ENCODE results near the gene ANKS6. TPM values are rescaled to one million over a fixed set of nuclear protein-coding genes. Genes with fewer than 3 reads are reported as not detected.

ANKS6 gene
- polyA plus RNA-seq, 1 donor from 2014 or later, result 16.6 TPM

GRCh38 chr9:98709968-98710965, 86.1 kb downstream of the ANKS6 start:
- no peaks in the 10 kb centered on the region for H3K9me2 ChIP-seq (ENCODE audit: insufficient read depth, low read length)
- no peaks in the 10 kb centered on the region for H4K20me1 ChIP-seq (ENCODE audit: insufficient read depth)
- H3K27ac ChIP-seq (ENCODE audit: low read length), result no peak overlapping the region
- no peak overlapping the region for H3K9ac ChIP-seq (ENCODE audit: low read length)
- no peaks in the 10 kb centered on the region for H3K9me3 ChIP-seq (ENCODE audit: low read length)
- H3K36me3 ChIP-seq (ENCODE audit: insufficient read depth, low read length), result no peaks in the 10 kb centered on the region
- H2AFZ ChIP-seq (ENCODE audit: low read depth, low read length), result no peak overlapping the region
- no peak overlapping the region for H3K4me2 ChIP-seq (ENCODE audit: low read length)
- no peaks in the 10 kb centered on the region for H3F3A ChIP-seq (ENCODE audit: insufficient read depth, low read length, poor library complexity, severe bottlenecking)
- peak overlapping the region; percentile 82 for H3K4me3 ChIP-seq (ENCODE audit: low read length)
- H3K79me2 ChIP-seq (replicated peaks; ENCODE audit: insufficient read depth, low read length), result no peaks in the 10 kb centered on the region
- peaks cover 46% of the 10 kb centered on the region for H3K27me3 ChIP-seq (ENCODE audit: insufficient read depth, low read depth, low read length)
- TF ChIP-seq TAF1 (IDR thresholded peaks at IDR 0.05; ENCODE audit: low read depth) (no peak), RAD21 (conservative IDR thresholded peaks at IDR 0.05) (no peak), EZH2 (IDR thresholded peaks at IDR 0.05; ENCODE audit: borderline replicate concordance, insufficient read depth, low read length, poor library complexity, severe bottlenecking) (no peak), POLR2AphosphoS5 (IDR thresholded peaks at IDR 0.05) (no peak), EP300 (conservative IDR thresholded peaks at IDR 0.05; ENCODE audit: poor library complexity, severe bottlenecking) (no peak), REST (IDR thresholded peaks at IDR 0.05; ENCODE audit: borderline replicate concordance) (no peak), MXI1 (conservative IDR thresholded peaks at IDR 0.05; ENCODE audit: poor library complexity, severe bottlenecking) (no peak), CTCF (IDR thresholded peaks at IDR 0.05; ENCODE audit: poor library complexity, severe bottlenecking) (no peak), SMC3 (conservative IDR thresholded peaks at IDR 0.05; ENCODE audit: poor library complexity) (no peak)

GRCh38 chr9:98708933-98709911, 87.1 kb downstream of the ANKS6 start, which contains the start of gene GABBR2:
Gene GABBR2 (minus strand): TSS chr9:98708935. CDS start chr9:98708737, 198 bp downstream.
- Histone ChIP-seq H3K9ac (ENCODE audit: low read length) (peak within 1 kb of the TSS; percentile 70), H3K27ac (ENCODE audit: low read length) (peak within 1 kb of the TSS; percentile 20)

More at GRCh38 chr9:98708933-98709911, 87.1 kb downstream of the ANKS6 start, which contains the start of gene GABBR2:
- H4K20me1 ChIP-seq (ENCODE audit: insufficient read depth), result no peaks in the 10 kb centered on the region
- peak within 1 kb of the TSS; percentile 86 for H3K4me2 ChIP-seq (ENCODE audit: low read length)
- no peaks in the 10 kb centered on the region for H3F3A ChIP-seq (ENCODE audit: insufficient read depth, low read length, poor library complexity, severe bottlenecking)
- H2AFZ ChIP-seq (ENCODE audit: low read depth, low read length), result no peak within 1 kb of the TSS
- H3K36me3 ChIP-seq (ENCODE audit: insufficient read depth, low read length), result no peaks in the 10 kb centered on the region
- H3K27me3 ChIP-seq (ENCODE audit: insufficient read depth, low read depth, low read length), result peaks cover 54% of the 10 kb centered on the region
- TF ChIP-seq MXI1 (conservative IDR thresholded peaks at IDR 0.05; ENCODE audit: poor library complexity, severe bottlenecking), result peak; percentile 62
- no peak for TF ChIP-seq TAF1 (IDR thresholded peaks at IDR 0.05; ENCODE audit: low read depth)
- TF ChIP-seq POLR2AphosphoS5 (IDR thresholded peaks at IDR 0.05), result peak; percentile 62
- no peak for TF ChIP-seq RAD21 (conservative IDR thresholded peaks at IDR 0.05)
- TF ChIP-seq EZH2 (IDR thresholded peaks at IDR 0.05; ENCODE audit: borderline replicate concordance, insufficient read depth, low read length, poor library complexity, severe bottlenecking), result no peak
- TF ChIP-seq CTCF (IDR thresholded peaks at IDR 0.05; ENCODE audit: poor library complexity, severe bottlenecking), result peak; percentile 37
- peak; percentile 10 for TF ChIP-seq SMC3 (conservative IDR thresholded peaks at IDR 0.05; ENCODE audit: poor library complexity)
- peak; percentile 61 for TF ChIP-seq EP300 (conservative IDR thresholded peaks at IDR 0.05; ENCODE audit: poor library complexity, severe bottlenecking)
- TF ChIP-seq REST (IDR thresholded peaks at IDR 0.05; ENCODE audit: borderline replicate concordance), result no peak
- no peaks in the 10 kb centered on the region for H3K79me2 ChIP-seq (replicated peaks; ENCODE audit: insufficient read depth, low read length)
- H3K9me2 ChIP-seq (ENCODE audit: insufficient read depth, low read length), result no peaks in the 10 kb centered on the region
- H3K4me3 ChIP-seq (ENCODE audit: low read length), result peak within 1 kb of the TSS; percentile 91
- H3K9me3 ChIP-seq (ENCODE audit: low read length), result no peaks in the 10 kb centered on the region

Measured in neural cell (in vitro differentiated cells).